Endodermal cell (in vitro differentiated cells): ENCODE data around the gene ZNF146. TPM values are rescaled to one million over a fixed set of nuclear protein-coding genes. Genes with fewer than 3 reads are reported as not detected.

Experiments used
- DNase-seq: peaks from one replicate; pipeline ENCODE4 v3.0.0-alpha.2; 2017
- H3K27ac ChIP-seq: 2 replicates; pipeline ENCODE4 v1.5.1; 2013; ENCODE audit warnings: mild to moderate bottlenecking, low read depth, low read length, moderate library complexity
- H3K27me3 ChIP-seq: 2 replicates; pipeline ENCODE4 v1.6.1; 2013; ENCODE audit warnings: mild to moderate bottlenecking, low read length, moderate library complexity; ENCODE audit not compliant: insufficient read depth, control insufficient read depth, poor library complexity, severe bottlenecking
- H3K36me3 ChIP-seq: 2 replicates; pipeline ENCODE4 v1.7.0; 2013; ENCODE audit warnings: mild to moderate bottlenecking, low read length, moderate library complexity; ENCODE audit not compliant: control insufficient read depth, insufficient read depth
- H3K4me1 ChIP-seq: one replicate; pipeline ENCODE4 v1.7.0; 2013; ENCODE audit warnings: low read length; ENCODE audit not compliant: control insufficient read depth, insufficient read depth
- H3K4me3 ChIP-seq: 2 replicates; pipeline ENCODE4 v1.5.1; 2013; ENCODE audit warnings: mild to moderate bottlenecking, low read length, moderate library complexity
- H3K9ac ChIP-seq: 2 replicates; pipeline ENCODE4 v1.6.1; 2013; ENCODE audit warnings: mild to moderate bottlenecking, low read length, moderate library complexity; ENCODE audit not compliant: poor library complexity, severe bottlenecking; ENCODE audit errors: extremely low read depth
- H3K9me3 ChIP-seq: 2 replicates; pipeline ENCODE4 v1.6.1; 2013; ENCODE audit warnings: mild to moderate bottlenecking, low read length, moderate library complexity; ENCODE audit not compliant: control insufficient read depth
- H3K27ac Mint-ChIP-seq: 2 replicates; pipeline ENCODE4 v1.8.0; 2020; ENCODE audit warnings: mixed read lengths
- H3K27me3 Mint-ChIP-seq: 2 replicates; pipeline ENCODE4 v1.8.0; 2021; ENCODE audit warnings: mild to moderate bottlenecking, mixed read lengths; ENCODE audit not compliant: insufficient read depth
- H3K36me3 Mint-ChIP-seq: 2 replicates; pipeline ENCODE4 v1.8.0; 2020; ENCODE audit warnings: low read depth, mixed read lengths
- H3K4me1 Mint-ChIP-seq: 2 replicates; pipeline ENCODE4 v1.8.0; 2020; ENCODE audit warnings: mixed read lengths
- H3K4me3 Mint-ChIP-seq: 2 replicates; pipeline ENCODE4 v1.8.0; 2020; ENCODE audit warnings: mild to moderate bottlenecking, moderate library complexity, mixed read lengths
- H3K9me3 Mint-ChIP-seq: 2 replicates; pipeline ENCODE4 v1.8.0; 2020; ENCODE audit warnings: mild to moderate bottlenecking, mixed read lengths
- WGBS, 2 experiments: methylation state at CpG; one replicate each; pipeline versions ENCODE4 v1.1.5 to v1.1.7; 2013; ENCODE audit warnings: missing lambda C conversion rate in 2 of 2, mixed read lengths in 1 of 2; ENCODE audit not compliant: insufficient coverage in 1 of 2, insufficient read length in 1 of 2; 5-methylcytosine and 5-hydroxymethylcytosine counted together
- total RNA-seq, 2 donors: library from RNA; stranded (reverse); fragmentation: NEBNext Ultra II Directional in 1 of 2; extraction: Animal tissue kit (Norgen Biotek cat#: 25700) in 1 of 2; gene quantifications; 2 replicates in 1 of 2; 3 replicates in 1 of 2; pipeline ENCODE4 v1.2.1, GENCODE V29; 2021
- TF ChIP-seq, protein P1 (sequence below): fragments of 200-600 bp; sonication (generic); conservative IDR thresholded peaks from 2 replicates; pipeline ENCODE4 v1.5.0; 2021; ENCODE audit warnings: antibody characterized with exemption, mild to moderate bottlenecking

Gene ZNF146
- total RNA-seq, 2 donors from 2014 or later: 105 to 128 TPM

DNA sequence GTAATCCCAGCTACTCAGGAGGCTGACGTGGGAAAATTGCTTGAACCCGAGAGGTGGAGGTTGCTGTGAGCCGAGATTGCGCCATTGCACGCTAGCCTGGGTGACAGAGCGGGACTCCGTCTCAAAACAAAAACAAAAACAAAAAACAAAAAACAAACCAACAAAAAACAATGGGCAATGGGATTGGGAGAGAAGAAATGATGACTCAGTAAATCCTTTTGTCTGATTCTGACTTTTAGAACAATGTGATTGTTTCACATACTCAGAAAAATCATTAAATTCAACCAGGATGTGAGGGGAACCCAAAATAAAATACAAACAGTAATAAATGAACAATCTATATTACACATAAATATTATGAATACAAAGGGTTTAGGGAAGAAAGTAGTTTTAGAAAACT is 5.5 kb upstream of the ZNF146 start:
- TF ChIP-seq, protein P1, sequence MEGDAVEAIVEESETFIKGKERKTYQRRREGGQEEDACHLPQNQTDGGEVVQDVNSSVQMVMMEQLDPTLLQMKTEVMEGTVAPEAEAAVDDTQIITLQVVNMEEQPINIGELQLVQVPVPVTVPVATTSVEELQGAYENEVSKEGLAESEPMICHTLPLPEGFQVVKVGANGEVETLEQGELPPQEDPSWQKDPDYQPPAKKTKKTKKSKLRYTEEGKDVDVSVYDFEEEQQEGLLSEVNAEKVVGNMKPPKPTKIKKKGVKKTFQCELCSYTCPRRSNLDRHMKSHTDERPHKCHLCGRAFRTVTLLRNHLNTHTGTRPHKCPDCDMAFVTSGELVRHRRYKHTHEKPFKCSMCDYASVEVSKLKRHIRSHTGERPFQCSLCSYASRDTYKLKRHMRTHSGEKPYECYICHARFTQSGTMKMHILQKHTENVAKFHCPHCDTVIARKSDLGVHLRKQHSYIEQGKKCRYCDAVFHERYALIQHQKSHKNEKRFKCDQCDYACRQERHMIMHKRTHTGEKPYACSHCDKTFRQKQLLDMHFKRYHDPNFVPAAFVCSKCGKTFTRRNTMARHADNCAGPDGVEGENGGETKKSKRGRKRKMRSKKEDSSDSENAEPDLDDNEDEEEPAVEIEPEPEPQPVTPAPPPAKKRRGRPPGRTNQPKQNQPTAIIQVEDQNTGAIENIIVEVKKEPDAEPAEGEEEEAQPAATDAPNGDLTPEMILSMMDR: no peak
- H3K4me3 ChIP-seq: no peak overlapping the region
- no peaks in the 10 kb centered on the region for H3K9me3 ChIP-seq
- 96 to 100% methylated on average over 3 to 6 of the region's 7 CpGs for WGBS, 2 experiments
- no peaks in the 10 kb centered on the region for H3K4me1 Mint-ChIP-seq
- H3K9me3 Mint-ChIP-seq: no peaks in the 10 kb centered on the region
- no peak overlapping the region for H3K4me3 Mint-ChIP-seq
- H3K9ac ChIP-seq: no peak overlapping the region
- no peaks in the 10 kb centered on the region for H3K4me1 ChIP-seq
- H3K27ac ChIP-seq: no peak overlapping the region
- H3K27me3 Mint-ChIP-seq: no peaks in the 10 kb centered on the region
- H3K27ac Mint-ChIP-seq: no peak overlapping the region
- H3K27me3 ChIP-seq: no peaks in the 10 kb centered on the region
- no peaks in the 10 kb centered on the region for H3K36me3 ChIP-seq
- no peak for DNase-seq
- H3K36me3 Mint-ChIP-seq: no peaks in the 10 kb centered on the region

DNA sequence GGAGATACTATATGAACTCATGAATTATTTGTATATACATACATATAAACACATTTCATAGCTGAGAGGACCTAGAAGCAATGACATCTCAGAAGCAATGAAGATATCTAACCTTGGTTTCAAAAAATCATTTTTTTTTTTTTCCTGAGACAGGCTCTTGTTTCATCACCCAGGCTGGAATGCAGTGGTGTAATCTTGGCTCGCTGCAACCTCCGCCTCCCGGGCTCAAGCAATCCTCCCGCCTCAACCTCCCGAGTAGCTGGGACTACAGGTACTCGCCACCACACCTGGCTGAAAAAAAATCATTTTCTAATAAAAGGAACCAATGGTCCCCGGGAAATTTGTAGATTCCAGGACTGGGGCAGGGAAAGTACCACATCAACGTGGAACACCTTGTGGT is 4.4 kb upstream of the ZNF146 start:
- Histone ChIP-seq H3K4me3 (no peak overlapping the region), H3K9me3 (no peaks in the 10 kb centered on the region), H3K27ac (no peak overlapping the region), H3K4me1 (no peaks in the 10 kb centered on the region), H3K9ac (no peak overlapping the region), H3K27me3 (no peaks in the 10 kb centered on the region), H3K36me3 (no peaks in the 10 kb centered on the region)
- no peaks in the 10 kb centered on the region for H3K27me3 Mint-ChIP-seq
- no peaks in the 10 kb centered on the region for H3K36me3 Mint-ChIP-seq
- TF ChIP-seq, protein P1: no peak
- H3K4me3 Mint-ChIP-seq: no peak overlapping the region
- WGBS, 2 experiments: 95 to 97% methylated on average over 3 to 8 of the region's 8 CpGs
- no peaks in the 10 kb centered on the region for H3K9me3 Mint-ChIP-seq
- no peak for DNase-seq
- no peaks in the 10 kb centered on the region for H3K4me1 Mint-ChIP-seq
- H3K27ac Mint-ChIP-seq: no peak overlapping the region

DNA sequence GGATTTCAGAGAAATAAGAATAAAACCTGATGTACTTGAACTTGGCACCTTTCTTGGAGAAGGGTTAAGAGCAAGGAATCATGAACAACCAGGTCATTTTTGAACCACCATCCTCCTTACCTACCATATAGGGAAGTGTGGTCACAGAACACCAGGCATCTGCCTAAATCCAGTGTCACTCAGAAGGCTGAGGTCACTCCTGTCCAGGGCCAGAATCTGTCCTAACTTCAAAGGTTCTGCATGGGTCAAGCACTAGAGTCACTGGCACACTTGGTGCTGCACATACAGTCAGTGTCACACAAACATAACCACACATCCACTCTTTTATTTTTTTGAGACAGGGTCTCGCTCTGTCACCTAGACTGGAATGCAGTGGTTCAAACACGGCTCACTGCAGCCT is 2.0 kb upstream of the ZNF146 start:
- no peaks in the 10 kb centered on the region for H3K27me3 Mint-ChIP-seq
- no peaks in the 10 kb centered on the region for H3K9me3 Mint-ChIP-seq
- TF ChIP-seq, protein P1: no peak
- no peak for DNase-seq
- no peak overlapping the region for H3K9ac ChIP-seq
- no peak overlapping the region for H3K4me3 ChIP-seq
- no peak overlapping the region for H3K27ac Mint-ChIP-seq
- H3K36me3 Mint-ChIP-seq: peaks cover 9% of the 10 kb centered on the region
- H3K9me3 ChIP-seq: no peaks in the 10 kb centered on the region
- no peak overlapping the region for H3K27ac ChIP-seq
- peaks cover 4% of the 10 kb centered on the region for H3K4me1 Mint-ChIP-seq
- H3K27me3 ChIP-seq: no peaks in the 10 kb centered on the region
- no peak overlapping the region for H3K4me3 Mint-ChIP-seq
- H3K36me3 ChIP-seq: peaks cover 8% of the 10 kb centered on the region
- 83 to 91% methylated on average over 2 of the region's 2 CpGs for WGBS, 2 experiments
- H3K4me1 ChIP-seq: no peaks in the 10 kb centered on the region
